Cerebellar nuclear complex (tissue), 1 donor: ENCODE data around the gene FN3K.

Experiments
- DNase-seq, 2 experiments: peaks; one replicate each; lab custom pipeline; 2025; lab: John Stamatoyannopoulos, UW

The FN3K gene

GRCh38 chr17:82795615-82796014 lies 60.2 kb downstream of the FN3K start:
- no peak for DNase-seq

GRCh38 chr17:82797061-82797460 lies 61.6 kb downstream of the FN3K start:
- no peak for DNase-seq

GRCh38 chr17:82798752-82799151 lies 63.3 kb downstream of the FN3K start:
- DNase-seq, result no peak

GRCh38 chr17:82799591-82799990 lies 64.2 kb downstream of the FN3K start:
- DNase-seq, result no peak
